SK-N-DZ (cell line): ENCODE results near the gene LYSMD2.

Experiments
- DNase-seq: peaks from one replicate; pipeline ENCODE4 v3.0.0-alpha.2; 2015; ENCODE audit warnings: low spot score

LYSMD2 gene

DNA sequence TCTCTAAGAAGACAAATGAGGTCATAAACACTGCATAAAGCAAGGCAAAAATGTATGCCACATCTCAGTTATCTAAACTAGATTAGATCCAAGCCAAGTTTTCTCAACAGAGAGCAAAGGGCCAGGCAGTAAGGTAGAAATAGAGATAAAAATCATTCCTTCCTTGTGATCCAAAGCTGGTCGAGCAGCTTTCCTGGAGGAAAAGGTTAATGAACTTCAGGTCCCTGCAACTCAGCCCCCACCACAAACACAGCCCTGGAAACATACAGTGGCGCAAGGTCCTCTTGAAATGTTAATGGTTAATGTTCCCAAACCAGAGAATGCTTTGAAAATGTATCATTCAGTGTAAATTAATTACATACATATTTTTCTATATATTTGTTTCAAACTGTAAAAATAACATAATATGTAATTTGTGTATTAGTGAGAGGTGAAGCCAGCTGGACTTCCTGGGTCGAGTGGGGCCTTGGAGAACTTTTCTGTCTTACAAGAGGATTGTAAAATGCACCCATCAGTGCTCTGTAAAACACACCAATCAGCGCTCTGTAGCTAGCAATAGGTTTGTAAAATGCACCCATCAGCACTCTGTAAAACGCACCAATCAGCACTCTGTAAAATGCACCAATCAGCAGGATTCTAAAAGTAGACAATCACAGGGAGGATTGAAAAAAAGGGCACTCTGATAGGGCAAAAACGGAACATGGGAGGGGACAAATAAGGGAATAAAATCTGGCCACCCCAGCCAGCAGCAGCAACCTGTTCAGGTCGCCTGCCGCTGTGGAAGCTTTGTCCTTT is 17.1 kb downstream of the LYSMD2 start:
- no peak for DNase-seq

GRCh38 chr15:51718746-51719145 is 18.7 kb downstream of the LYSMD2 start:
- DNase-seq, result no peak

GRCh38 chr15:51718219-51718618 is 19.2 kb downstream of the LYSMD2 start:
- DNase-seq, result no peak

- DNase-seq, result no peak
Measured at GRCh38 chr15:51714911-51715310, 22.5 kb downstream of the LYSMD2 start.

DNA sequence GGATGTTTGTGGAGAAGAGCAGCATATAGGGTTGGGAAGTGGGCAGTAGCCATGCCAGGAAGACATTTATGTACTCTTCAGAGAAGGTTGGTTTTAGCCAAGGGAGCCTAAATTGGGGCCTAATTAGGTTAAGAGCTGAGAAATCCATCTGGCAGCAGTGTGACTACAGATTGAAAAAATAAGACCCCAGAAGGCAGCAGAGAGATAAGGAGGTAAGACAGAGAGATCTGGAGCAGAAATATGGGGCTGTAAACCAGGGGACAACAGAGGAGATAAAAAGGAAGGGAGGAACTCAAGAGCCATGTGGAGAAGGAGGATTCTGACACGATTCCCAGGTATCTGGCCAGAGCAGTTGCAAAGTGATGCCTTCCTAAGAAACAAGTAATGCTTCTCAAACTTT is 23.3 kb downstream of the LYSMD2 start:
- DNase-seq, result peak; percentile 72

GRCh38 chr15:51709031-51709430 is 28.4 kb downstream of the LYSMD2 start:
- DNase-seq, result no peak

DNA sequence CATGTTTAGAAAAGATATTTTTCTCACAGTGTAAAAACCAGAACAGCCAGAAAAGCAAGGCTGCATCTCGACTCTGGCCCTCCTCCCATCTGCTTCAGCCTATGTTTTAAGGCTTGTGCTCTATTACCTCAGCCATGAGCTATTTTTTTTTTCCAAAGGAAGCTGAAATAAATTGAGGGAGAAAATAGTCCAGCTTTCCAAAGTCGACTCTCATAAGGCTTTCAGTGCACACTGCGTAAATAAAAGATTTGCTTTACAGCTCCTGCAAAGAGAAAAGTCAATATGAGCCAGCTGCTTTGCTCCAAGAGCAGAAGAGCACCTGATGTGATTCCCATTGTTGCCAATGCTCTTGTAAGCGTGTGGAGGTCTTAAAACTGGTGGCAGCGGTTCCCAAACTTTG is 29.4 kb downstream of the LYSMD2 start:
- no peak for DNase-seq

DNA sequence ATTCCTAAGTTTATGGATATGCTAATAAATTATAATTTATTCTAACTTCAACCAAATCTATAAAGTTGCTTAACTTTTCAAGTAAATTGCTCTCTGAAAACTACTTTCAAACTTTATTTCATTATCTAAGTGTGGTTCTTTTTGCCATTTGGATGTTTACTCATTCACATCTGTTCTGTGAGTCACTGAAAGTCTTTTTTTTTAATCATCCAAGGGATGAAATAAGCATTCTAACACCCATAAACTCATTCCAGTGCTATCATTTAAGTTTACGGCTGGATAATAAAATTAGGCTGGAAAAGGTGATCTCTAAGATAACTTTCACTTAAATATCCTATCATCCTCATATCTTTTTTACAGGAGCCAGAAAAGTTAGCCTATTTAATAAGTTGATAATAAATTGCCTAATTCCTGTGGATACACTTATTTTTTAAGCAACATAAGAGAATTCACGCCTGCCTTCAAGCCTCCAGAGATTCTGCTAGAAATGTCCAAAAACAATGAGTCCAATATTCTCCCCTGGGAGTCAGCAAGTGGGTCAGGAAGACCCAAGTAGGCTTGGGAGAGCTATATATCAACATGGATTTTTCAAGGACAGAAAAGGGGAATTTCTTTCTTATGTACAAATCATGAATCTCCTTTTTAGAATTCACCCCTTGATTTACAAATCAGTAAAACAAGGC is 30.4 kb downstream of the LYSMD2 start:
- DNase-seq, result no peak

DNA sequence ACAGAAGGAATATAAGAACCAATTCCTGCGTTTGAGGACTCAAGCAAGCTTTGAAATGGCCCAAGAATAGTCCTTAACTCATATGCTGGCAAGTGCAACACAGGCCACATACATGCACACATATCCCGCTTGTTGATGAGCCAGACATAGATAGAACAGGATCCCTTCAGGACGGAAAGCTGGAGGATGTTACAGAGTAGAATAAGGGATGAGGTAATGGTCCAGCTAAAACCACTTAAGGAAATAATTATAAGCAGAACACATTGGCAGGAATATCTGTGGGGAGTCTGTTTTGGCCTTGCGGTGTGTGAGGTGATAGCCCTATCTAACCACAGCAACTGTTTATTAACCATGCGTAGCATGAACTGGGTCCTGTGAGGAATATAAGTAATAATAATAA is 31.2 kb downstream of the LYSMD2 start:
- no peak for DNase-seq

DNA sequence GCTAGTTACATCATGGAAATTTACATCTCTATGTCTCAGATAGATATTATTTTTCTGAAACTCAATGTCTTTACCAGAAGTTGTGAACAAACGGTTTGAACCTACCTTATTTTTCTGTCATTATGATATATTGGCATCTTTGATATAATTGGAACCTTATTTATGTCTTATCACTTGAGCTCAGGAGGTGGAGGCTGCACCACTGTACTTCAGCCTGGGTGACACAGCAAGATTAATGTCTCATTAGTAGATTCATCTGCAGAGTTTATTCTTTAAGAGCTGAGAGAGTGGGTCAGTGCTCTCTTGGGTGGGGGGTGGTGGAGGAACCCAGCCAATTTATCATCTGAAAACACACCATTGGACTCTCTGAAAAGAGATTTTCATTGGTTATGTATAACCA is 34.7 kb downstream of the LYSMD2 start:
- DNase-seq, result no peak

DNA sequence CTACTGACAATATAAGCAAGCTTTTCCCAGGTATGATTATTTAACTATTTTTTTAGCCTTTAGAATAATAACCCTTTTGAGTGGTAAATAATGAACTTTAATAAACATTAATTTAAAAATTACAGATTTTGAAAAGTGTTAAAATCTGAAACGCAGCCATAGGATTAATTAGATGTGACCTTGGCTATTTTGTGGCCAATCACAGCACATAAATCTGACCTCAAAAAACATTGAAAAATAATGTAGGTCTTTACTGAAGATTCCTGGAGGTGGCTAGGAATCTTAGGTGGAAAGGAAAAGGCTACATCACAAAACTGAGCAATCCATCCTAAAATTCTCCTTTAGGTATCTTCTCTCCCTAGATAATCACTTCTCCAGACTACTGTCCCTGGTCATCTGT is 38.1 kb downstream of the LYSMD2 start:
- no peak for DNase-seq

DNA sequence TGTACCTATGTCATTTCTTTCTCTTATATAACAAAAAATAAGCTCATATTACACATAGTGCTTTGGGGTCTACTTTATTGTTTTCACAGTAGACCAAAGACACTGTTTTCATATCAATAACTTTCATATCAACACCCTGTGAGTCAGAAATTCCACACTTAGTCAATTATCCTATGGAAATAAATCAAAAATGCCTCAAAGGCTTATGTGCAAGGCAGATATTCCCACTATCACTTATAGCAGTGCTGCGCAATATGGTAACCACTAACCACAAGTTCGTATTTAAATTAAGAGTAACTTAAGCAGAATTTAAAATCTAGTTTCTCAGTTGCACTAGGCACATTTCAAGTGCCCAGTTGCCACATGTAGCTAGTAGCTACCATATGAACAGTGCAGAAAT is 40.3 kb downstream of the LYSMD2 start:
- no peak for DNase-seq

GRCh38 chr15:51696566-51696965 is 40.9 kb downstream of the LYSMD2 start:
- DNase-seq, result no peak

- no peak for DNase-seq
Measured at GRCh38 chr15:51692154-51692553, 45.3 kb downstream of the LYSMD2 start.

DNA sequence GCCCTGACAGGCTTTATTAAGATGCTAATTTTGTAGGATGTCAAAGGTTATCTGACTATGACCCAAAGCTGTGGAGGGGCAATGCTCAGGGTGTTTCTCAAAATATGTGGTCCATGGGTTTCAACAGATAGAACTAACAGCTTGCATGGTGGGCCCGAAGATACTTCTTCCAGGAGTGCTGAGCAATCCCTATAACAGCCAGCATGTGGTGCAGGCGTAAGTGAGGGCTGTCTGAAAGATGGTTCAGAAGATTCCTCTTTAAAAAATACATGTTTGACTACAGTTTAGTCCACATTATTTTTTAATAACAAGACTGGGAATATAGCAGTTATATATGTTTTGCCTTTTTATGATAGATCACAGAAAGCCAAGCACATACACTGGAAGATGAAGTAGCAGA is 48.6 kb downstream of the LYSMD2 start:
- DNase-seq, result no peak

DNA sequence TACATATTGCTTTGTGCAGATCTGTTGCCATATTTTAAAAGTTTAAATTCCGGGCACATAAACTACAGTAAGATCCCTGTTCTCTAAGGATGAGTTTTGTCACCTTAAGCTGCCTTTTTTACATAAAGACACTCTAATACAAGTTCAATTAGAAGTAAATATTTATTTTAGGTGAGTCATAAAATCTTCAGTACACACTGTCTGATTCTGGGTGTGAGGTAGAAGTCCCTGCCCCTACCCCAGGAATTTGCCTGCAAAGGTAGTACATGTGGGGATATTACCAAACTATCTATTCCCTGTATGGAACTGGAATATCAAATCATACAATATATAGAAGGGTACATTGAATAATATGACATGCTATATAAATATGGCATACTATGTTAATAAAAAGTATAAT is 49.9 kb downstream of the LYSMD2 start:
- DNase-seq, result no peak

DNA sequence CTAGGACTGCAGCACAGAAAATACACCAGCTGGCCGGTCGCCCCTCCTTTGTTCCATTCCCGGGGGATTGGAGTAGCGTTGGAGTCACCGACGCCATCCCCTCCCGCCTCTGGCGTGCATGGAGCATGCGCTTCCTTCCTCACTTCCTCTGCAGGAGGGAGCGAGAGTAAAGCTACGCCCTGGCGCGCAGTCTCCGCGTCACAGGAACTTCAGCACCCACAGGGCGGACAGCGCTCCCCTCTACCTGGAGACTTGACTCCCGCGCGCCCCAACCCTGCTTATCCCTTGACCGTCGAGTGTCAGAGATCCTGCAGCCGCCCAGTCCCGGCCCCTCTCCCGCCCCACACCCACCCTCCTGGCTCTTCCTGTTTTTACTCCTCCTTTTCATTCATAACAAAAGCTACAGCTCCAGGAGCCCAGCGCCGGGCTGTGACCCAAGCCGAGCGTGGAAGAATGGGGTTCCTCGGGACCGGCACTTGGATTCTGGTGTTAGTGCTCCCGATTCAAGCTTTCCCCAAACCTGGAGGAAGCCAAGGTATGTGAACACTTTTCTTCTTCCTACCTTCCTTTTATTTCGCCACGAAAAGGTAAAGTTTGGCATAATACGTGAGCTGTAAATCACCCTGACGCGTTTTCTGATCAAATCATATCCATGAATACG is 56.0 kb downstream of the LYSMD2 start, which contains the start of gene SCG3:
SCG3 (plus strand) TSS at position 201 of the 661 bp plus-strand sequence; CDS start at position 454, 253 bp downstream.
- peak; percentile 89 for DNase-seq

DNA sequence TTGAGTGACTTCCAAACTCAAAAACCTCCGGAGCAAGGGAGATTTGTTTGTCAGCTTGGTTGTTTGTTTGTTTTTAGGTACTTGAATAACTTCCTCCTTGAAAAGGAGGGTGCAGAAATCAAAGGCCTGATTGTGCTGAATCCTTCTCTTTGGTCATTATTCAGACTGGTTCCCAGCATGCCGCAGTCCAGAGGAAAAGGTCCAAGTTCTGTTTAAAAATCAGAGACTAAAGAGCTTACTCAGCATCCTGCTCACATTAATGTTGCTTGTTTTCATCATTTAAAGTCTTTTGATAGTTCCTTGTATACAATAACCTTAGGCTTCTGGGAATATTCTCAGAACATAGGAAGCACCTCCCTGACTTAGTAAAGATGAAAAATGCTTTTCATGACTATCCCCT is 57.1 kb downstream of the LYSMD2 start:
- no peak for DNase-seq

GRCh38 chr15:51678096-51678495 is 59.4 kb downstream of the LYSMD2 start:
- no peak for DNase-seq

GRCh38 chr15:51677452-51677851 is 60.0 kb downstream of the LYSMD2 start:
- no peak for DNase-seq

- DNase-seq, result no peak
Measured at GRCh38 chr15:51677021-51677420, 60.4 kb downstream of the LYSMD2 start.

GRCh38 chr15:51675234-51675633 is 62.2 kb downstream of the LYSMD2 start:
- no peak for DNase-seq
